ENCODE data around the gene SMAD1. TPM values are rescaled to one million over a fixed set of nuclear protein-coding genes. Genes with fewer than 3 reads are reported as not detected.
"Not testable (repeated sequence)": the region's sequence is repeated elsewhere in the genome, so short reads cannot be mapped to it uniquely, and the experiment has no call there.

The SMAD1 gene
- total RNA-seq, 2 experiments from 2014 or later: 0.67 to 0.92 TPM

GRCh38 chr4:145565328-145565727 lies 83.7 kb downstream of the SMAD1 start:
- DNase-seq: no peak
- H3K9me3 Mint-ChIP-seq: peaks cover 5% of the 10 kb centered on the region
- TF ChIP-seq CTCF (IDR thresholded peaks at IDR 0.05): no peak
- ChIA-PET POLR2A (no interaction called here), CTCF (interaction anchor here (1.2 kb wide), 1 partner anchor 11 kb away, joined by 3 read pairs; no protein-coding TSS in a partner anchor)
- no peak overlapping the region for H3K27ac Mint-ChIP-seq
- H3K4me1 Mint-ChIP-seq (ENCODE audit: low read depth): no peaks in the 10 kb centered on the region
- ATAC-seq: no peak
- no peak overlapping the region for H3K4me3 Mint-ChIP-seq
- H3K36me3 Mint-ChIP-seq (ENCODE audit: low read depth): no peaks in the 10 kb centered on the region
- peaks cover 21% of the 10 kb centered on the region for H3K27me3 Mint-ChIP-seq
- intact Hi-C loops (cut with micrococcal nuclease): no loop called here

GRCh38 chr4:145566086-145566708 lies 84.5 kb downstream of the SMAD1 start:
- CTCF ChIA-PET: interaction anchor here (1.2 kb wide), 1 partner anchor 12 kb away, joined by 3 read pairs; no protein-coding TSS in a partner anchor
- POLR2A ChIA-PET: no interaction called here
- Mint-ChIP-seq H3K27ac (no peak overlapping the region), H3K36me3 (ENCODE audit: low read depth) (no peaks in the 10 kb centered on the region), H3K4me3 (no peak overlapping the region), H3K9me3 (peaks cover 5% of the 10 kb centered on the region), H3K4me1 (ENCODE audit: low read depth) (no peaks in the 10 kb centered on the region), H3K27me3 (peaks cover 21% of the 10 kb centered on the region)
- no peak for TF ChIP-seq CTCF (IDR thresholded peaks at IDR 0.05)
- DNase-seq: no peak
- intact Hi-C loops (cut with micrococcal nuclease): no loop called here
- ATAC-seq: no peak

GRCh38 chr4:145566768-145567167 lies 85.1 kb downstream of the SMAD1 start:
- ChIA-PET CTCF (interaction anchor here (1.2 kb wide), 1 partner anchor 13 kb away, joined by 3 read pairs; no protein-coding TSS in a partner anchor), POLR2A (no interaction called here)
- TF ChIP-seq CTCF (IDR thresholded peaks at IDR 0.05): no peak
- Mint-ChIP-seq H3K27ac (no peak overlapping the region), H3K36me3 (ENCODE audit: low read depth) (no peaks in the 10 kb centered on the region), H3K4me3 (no peak overlapping the region), H3K4me1 (ENCODE audit: low read depth) (no peaks in the 10 kb centered on the region), H3K27me3 (peaks cover 21% of the 10 kb centered on the region), H3K9me3 (peaks cover 5% of the 10 kb centered on the region)
- ATAC-seq (no peak), DNase-seq (no peak)
- intact Hi-C loops (cut with micrococcal nuclease): no loop called here

- ATAC-seq (no peak), DNase-seq (no peak)
- no peak for TF ChIP-seq CTCF (IDR thresholded peaks at IDR 0.05)
- intact Hi-C loops (cut with micrococcal nuclease): no loop called here
- H3K27me3 Mint-ChIP-seq: peaks cover 23% of the 10 kb centered on the region
- no peaks in the 10 kb centered on the region for H3K4me1 Mint-ChIP-seq (ENCODE audit: low read depth)
- ChIA-PET POLR2A (no interaction called here), CTCF (interaction anchor here (1.6 kb wide), 1 partner anchor 10 kb away, joined by 6 read pairs; no protein-coding TSS in a partner anchor)
- no peak overlapping the region for H3K4me3 Mint-ChIP-seq
- peaks cover 12% of the 10 kb centered on the region for H3K9me3 Mint-ChIP-seq
- H3K27ac Mint-ChIP-seq: no peak overlapping the region
- H3K36me3 Mint-ChIP-seq (ENCODE audit: low read depth): no peaks in the 10 kb centered on the region
Measured at GRCh38 chr4:145567516-145567915, 85.9 kb downstream of the SMAD1 start.

- CTCF ChIA-PET; ATAC-seq; DNase-seq; H3K4me3 Mint-ChIP-seq; H3K36me3 Mint-ChIP-seq (ENCODE audit: low read depth); H3K27ac Mint-ChIP-seq; POLR2A ChIA-PET; intact Hi-C loops (cut with micrococcal nuclease); H3K4me1 Mint-ChIP-seq (ENCODE audit: low read depth): not testable (repeated sequence)
- peaks cover 11% of the 10 kb centered on the region for H3K27me3 Mint-ChIP-seq
- H3K9me3 Mint-ChIP-seq: peaks cover 12% of the 10 kb centered on the region
Measured at GRCh38 chr4:145574546-145574945, 92.9 kb downstream of the SMAD1 start.

Measured in activated CD8-positive, alpha-beta T cell treated with anti-CD3 and anti-CD28 coated beads for 36 hours (primary cell).